Liver (tissue), 9 donors: ENCODE measurements around the gene CAMKK1. TPM values are rescaled to one million over a fixed set of nuclear protein-coding genes. Genes with fewer than 3 reads are reported as not detected.

Experiments used
- DNase-seq: peaks from one replicate; pipeline ENCODE4 v3.0.0-alpha.2; 2017; ENCODE audit warnings: low spot score
- H3K27ac ChIP-seq, 2 donors: one replicate each; pipeline ENCODE4 v1.7.0; 2013; ENCODE audit warnings: inconsistent platforms in 2 of 2, low read length in 2 of 2, control low read depth in 1 of 2, low read depth in 1 of 2, mild to moderate bottlenecking in 1 of 2
- H3K27me3 ChIP-seq, 4 donors: one replicate each; pipeline versions ENCODE4 v1.6.1 to v1.7.0; 2013; ENCODE audit warnings: low read length in 3 of 4, inconsistent platforms in 1 of 4, mild to moderate bottlenecking in 1 of 4, moderate library complexity in 1 of 4; ENCODE audit not compliant: control insufficient read depth in 4 of 4, insufficient read depth in 4 of 4
- H3K36me3 ChIP-seq, 4 donors: one replicate each; pipeline versions ENCODE4 v1.6.1 to v1.7.0; 2013; ENCODE audit warnings: low read length in 3 of 4, mild to moderate bottlenecking in 3 of 4, low read depth in 1 of 4, moderate library complexity in 1 of 4; ENCODE audit not compliant: control insufficient read depth in 4 of 4, insufficient read depth in 3 of 4
- H3K4me1 ChIP-seq, 4 donors: one replicate each; pipeline versions ENCODE4 v1.6.1 to v1.7.0; 2013; ENCODE audit warnings: low read length in 3 of 4, mild to moderate bottlenecking in 3 of 4, moderate library complexity in 1 of 4; ENCODE audit not compliant: control insufficient read depth in 4 of 4, insufficient read depth in 4 of 4
- H3K4me3 ChIP-seq, 3 donors: one replicate each; pipeline versions ENCODE4 v1.6.1 to v1.7.0; 2013; ENCODE audit warnings: low read length in 3 of 3, control low read depth in 1 of 3, low read depth in 1 of 3, mild to moderate bottlenecking in 1 of 3
- H3K9ac ChIP-seq, 2 donors: one replicate each; pipeline ENCODE4 v1.7.0; 2013; ENCODE audit warnings: low read length in 2 of 2, mild to moderate bottlenecking in 2 of 2, moderate library complexity in 2 of 2, control low read depth in 1 of 2, low read depth in 1 of 2
- H3K9me3 ChIP-seq, 4 donors: one replicate each; pipeline versions ENCODE4 v1.6.1 to v1.7.0; 2013; ENCODE audit warnings: low read length in 3 of 4; ENCODE audit not compliant: control insufficient read depth in 4 of 4
- ATF3 ChIP-seq: IDR thresholded peaks from 2 replicates; pipeline ENCODE4 v1.6.1; 2016; ENCODE audit warnings: antibody characterized with exemption
- CTCF ChIP-seq: fragments of 150-350 bp; IDR thresholded peaks from 2 replicates; pipeline ENCODE4 v1.5.1; 2017; ENCODE audit warnings: improper control_type of control experiment, low read depth, low read length; ENCODE audit not compliant: missing input control
- EGR1 ChIP-seq, 2 donors: IDR thresholded peaks; 2 replicates each; pipeline ENCODE4 v1.6.1; 2016 to 2018; ENCODE audit warnings: antibody characterized with exemption in 2 of 2, low read depth in 2 of 2
- FOXA2 ChIP-seq: IDR thresholded peaks from 2 replicates; pipeline ENCODE4 v1.6.1; 2016; ENCODE audit warnings: antibody characterized with exemption
- GABPA ChIP-seq, 2 donors: IDR thresholded peaks in 1 of 2; conservative IDR thresholded peaks in 1 of 2; 2 replicates each; pipeline ENCODE4 v1.6.1; 2016; ENCODE audit warnings: antibody characterized with exemption in 2 of 2, mild to moderate bottlenecking in 1 of 2, moderate library complexity in 1 of 2
- HNF4A ChIP-seq, 2 donors: conservative IDR thresholded peaks; 2 replicates each; pipeline ENCODE4 v1.6.1; 2016; ENCODE audit warnings: antibody characterized with exemption in 2 of 2, mild to moderate bottlenecking in 2 of 2
- HNF4G ChIP-seq: IDR thresholded peaks from 2 replicates; pipeline ENCODE4 v1.6.1; 2016; ENCODE audit warnings: antibody characterized with exemption
- JUND ChIP-seq, 2 donors: IDR thresholded peaks; 2 replicates each; pipeline ENCODE4 v1.6.1; 2016; ENCODE audit warnings: antibody characterized with exemption in 2 of 2
- MAX ChIP-seq: IDR thresholded peaks from 2 replicates; pipeline ENCODE4 v1.6.1; 2016; ENCODE audit warnings: antibody characterized with exemption
- RXRA ChIP-seq, 2 donors: IDR thresholded peaks; 2 replicates each; pipeline ENCODE4 v1.6.1; 2017 to 2018; ENCODE audit warnings: antibody characterized with exemption in 2 of 2, mild to moderate bottlenecking in 1 of 2
- SP1 ChIP-seq: IDR thresholded peaks from 2 replicates; pipeline ENCODE4 v1.6.1; 2018; ENCODE audit warnings: antibody characterized with exemption, mild to moderate bottlenecking
- TAF1 ChIP-seq: conservative IDR thresholded peaks from 2 replicates; pipeline ENCODE4 v1.6.1; 2016; ENCODE audit warnings: antibody characterized with exemption, mild to moderate bottlenecking
- YY1 ChIP-seq: IDR thresholded peaks from 2 replicates; pipeline ENCODE4 v1.6.1; 2016; ENCODE audit warnings: antibody characterized with exemption, mild to moderate bottlenecking
- WGBS: extraction: QIAGEN DNeasy Blood & Tissue Kit; methylation state at CpG from one replicate; pipeline ENCODE4 v1.1.7; 2013; 5-methylcytosine and 5-hydroxymethylcytosine counted together
- polyA plus RNA-seq, 2 donors: library from polyadenylated mRNA; stranded (reverse) in 1 of 2; unstranded in 1 of 2; fragments of 200-250 nt in 1 of 2; fragments of >200 nt in 1 of 2; fragmentation: Nextera tagmentation in 1 of 2; extraction: Ambion mirVana in 1 of 2; gene quantifications; one replicate each; pipeline versions ENCODE4 v1.2.1 to v1.2.3, GENCODE V29; 2013 to 2015
- total RNA-seq, 2 donors: library from RNA; depleted of rRNA; stranded (reverse); fragments of >200 nt; gene quantifications; one replicate each; pipeline ENCODE4 v1.2.3, GENCODE V29; 2014
- TF ChIP-seq, protein P1 (sequence below): IDR thresholded peaks from 2 replicates; pipeline ENCODE4 v1.6.1; 2016; ENCODE audit warnings: antibody characterized with exemption
- TF ChIP-seq, protein P2 (sequence below): IDR thresholded peaks from 2 replicates; pipeline ENCODE4 v1.6.1; 2016; ENCODE audit warnings: antibody characterized with exemption, mild to moderate bottlenecking
- donor health status: healthy.
- donor health status: healthy.
- donor health status: healthy.
- donor health status: healthy.
- donor health status: healthy.

CAMKK1 gene
- total and polyA plus RNA-seq, 4 donors = 0.24 to 0.67 (median 0.50) TPM

GRCh38 chr17:3884188-3884587 is 8.7 kb downstream of the CAMKK1 start:
- H3K9ac ChIP-seq = no peak overlapping the region
- H3K4me3 ChIP-seq = no peak overlapping the region
- WGBS = 89% methylated on average over 12 of the region's 12 CpGs
- no peak overlapping the region for H3K27ac ChIP-seq
- peaks cover 0 to 2% (median 0%) of the 10 kb centered on the region in 4 donors for H3K27me3 ChIP-seq
- no peaks in the 10 kb centered on the region for H3K9me3 ChIP-seq
- H3K4me1 ChIP-seq = peaks cover 0 to 12% (median 6%) of the 10 kb centered on the region in 4 donors
- DNase-seq = no peak
- H3K36me3 ChIP-seq = no peaks in the 10 kb centered on the region
- no peak for TF ChIP-seq RXRA (IDR thresholded peaks at IDR 0.05)
- TF ChIP-seq MAX = no peak
- no peak for TF ChIP-seq TAF1
- TF ChIP-seq CTCF = no peak
- TF ChIP-seq YY1 = no peak
- TF ChIP-seq JUND (IDR thresholded peaks at IDR 0.05) = no peak
- no peak for TF ChIP-seq HNF4G
- no peak for TF ChIP-seq FOXA2
- TF ChIP-seq, protein P1, sequence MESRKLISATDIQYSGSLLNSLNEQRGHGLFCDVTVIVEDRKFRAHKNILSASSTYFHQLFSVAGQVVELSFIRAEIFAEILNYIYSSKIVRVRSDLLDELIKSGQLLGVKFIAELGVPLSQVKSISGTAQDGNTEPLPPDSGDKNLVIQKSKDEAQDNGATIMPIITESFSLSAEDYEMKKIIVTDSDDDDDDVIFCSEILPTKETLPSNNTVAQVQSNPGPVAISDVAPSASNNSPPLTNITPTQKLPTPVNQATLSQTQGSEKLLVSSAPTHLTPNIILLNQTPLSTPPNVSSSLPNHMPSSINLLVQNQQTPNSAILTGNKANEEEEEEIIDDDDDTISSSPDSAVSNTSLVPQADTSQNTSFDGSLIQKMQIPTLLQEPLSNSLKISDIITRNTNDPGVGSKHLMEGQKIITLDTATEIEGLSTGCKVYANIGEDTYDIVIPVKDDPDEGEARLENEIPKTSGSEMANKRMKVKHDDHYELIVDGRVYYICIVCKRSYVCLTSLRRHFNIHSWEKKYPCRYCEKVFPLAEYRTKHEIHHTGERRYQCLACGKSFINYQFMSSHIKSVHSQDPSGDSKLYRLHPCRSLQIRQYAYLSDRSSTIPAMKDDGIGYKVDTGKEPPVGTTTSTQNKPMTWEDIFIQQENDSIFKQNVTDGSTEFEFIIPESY = no peak
- TF ChIP-seq, protein P2, sequence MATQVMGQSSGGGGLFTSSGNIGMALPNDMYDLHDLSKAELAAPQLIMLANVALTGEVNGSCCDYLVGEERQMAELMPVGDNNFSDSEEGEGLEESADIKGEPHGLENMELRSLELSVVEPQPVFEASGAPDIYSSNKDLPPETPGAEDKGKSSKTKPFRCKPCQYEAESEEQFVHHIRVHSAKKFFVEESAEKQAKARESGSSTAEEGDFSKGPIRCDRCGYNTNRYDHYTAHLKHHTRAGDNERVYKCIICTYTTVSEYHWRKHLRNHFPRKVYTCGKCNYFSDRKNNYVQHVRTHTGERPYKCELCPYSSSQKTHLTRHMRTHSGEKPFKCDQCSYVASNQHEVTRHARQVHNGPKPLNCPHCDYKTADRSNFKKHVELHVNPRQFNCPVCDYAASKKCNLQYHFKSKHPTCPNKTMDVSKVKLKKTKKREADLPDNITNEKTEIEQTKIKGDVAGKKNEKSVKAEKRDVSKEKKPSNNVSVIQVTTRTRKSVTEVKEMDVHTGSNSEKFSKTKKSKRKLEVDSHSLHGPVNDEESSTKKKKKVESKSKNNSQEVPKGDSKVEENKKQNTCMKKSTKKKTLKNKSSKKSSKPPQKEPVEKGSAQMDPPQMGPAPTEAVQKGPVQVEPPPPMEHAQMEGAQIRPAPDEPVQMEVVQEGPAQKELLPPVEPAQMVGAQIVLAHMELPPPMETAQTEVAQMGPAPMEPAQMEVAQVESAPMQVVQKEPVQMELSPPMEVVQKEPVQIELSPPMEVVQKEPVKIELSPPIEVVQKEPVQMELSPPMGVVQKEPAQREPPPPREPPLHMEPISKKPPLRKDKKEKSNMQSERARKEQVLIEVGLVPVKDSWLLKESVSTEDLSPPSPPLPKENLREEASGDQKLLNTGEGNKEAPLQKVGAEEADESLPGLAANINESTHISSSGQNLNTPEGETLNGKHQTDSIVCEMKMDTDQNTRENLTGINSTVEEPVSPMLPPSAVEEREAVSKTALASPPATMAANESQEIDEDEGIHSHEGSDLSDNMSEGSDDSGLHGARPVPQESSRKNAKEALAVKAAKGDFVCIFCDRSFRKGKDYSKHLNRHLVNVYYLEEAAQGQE = no peak
- no peak for TF ChIP-seq SP1
- no peak for TF ChIP-seq GABPA (IDR thresholded peaks at IDR 0.05 in 1 of 2, conservative IDR thresholded peaks at IDR 0.05 in 1 of 2)
- TF ChIP-seq ATF3 = no peak

GRCh38 chr17:3882276-3882675 is 10.6 kb downstream of the CAMKK1 start:
- Histone ChIP-seq H3K27me3 (peaks cover 0 to 2% (median 0%) of the 10 kb centered on the region in 4 donors), H3K4me3 (no peak overlapping the region), H3K36me3 (no peaks in the 10 kb centered on the region), H3K9ac (no peak overlapping the region), H3K9me3 (no peaks in the 10 kb centered on the region), H3K27ac (no peak overlapping the region), H3K4me1 (peaks cover 0 to 10% (median 5%) of the 10 kb centered on the region in 4 donors)
- DNase-seq = no peak
- WGBS = 84% methylated on average over 4 of the region's 4 CpGs
- TF ChIP-seq, protein P1 = no peak
- no peak for TF ChIP-seq CTCF
- no peak for TF ChIP-seq TAF1
- TF ChIP-seq FOXA2 = no peak
- TF ChIP-seq RXRA (IDR thresholded peaks at IDR 0.05) = no peak
- TF ChIP-seq HNF4A (conservative IDR thresholded peaks at IDR 0.05) = no peak
- no peak for TF ChIP-seq EGR1 (IDR thresholded peaks at IDR 0.05; ENCODE audit: low read depth in 2 of 2)
- TF ChIP-seq, protein P2 = no peak
- TF ChIP-seq HNF4G = no peak
